Smooth muscle cell (in vitro differentiated cells): ENCODE results near the gene CCDC158. TPM values are rescaled to one million over a fixed set of nuclear protein-coding genes. Genes with fewer than 3 reads are reported as not detected.
A peak's percentile ranks its signal among the peaks of the same experiment; 100 is the strongest.

Experiments used
- DNase-seq: peaks from one replicate; lab custom pipeline; 2025; ENCODE audit not compliant: unreplicated experiment; lab: John Stamatoyannopoulos, UW
- H2AFZ ChIP-seq: fragments of 200-600 bp; sonication (generic); 2 replicates; pipeline ENCODE4 v1.6.0; 2016; ENCODE audit warnings: antibody characterized with exemption, low read depth, mild to moderate bottlenecking
- H3F3A ChIP-seq: fragments of 200-600 bp; sonication (generic); 2 replicates; pipeline ENCODE4 v1.6.0; 2017; ENCODE audit warnings: antibody characterized with exemption, low read depth
- H3K27ac ChIP-seq: fragments of 200-600 bp; sonication (generic); 2 replicates; pipeline ENCODE4 v1.5.1; 2016; ENCODE audit warnings: low read depth, mild to moderate bottlenecking
- H3K27me3 ChIP-seq: fragments of 200-600 bp; sonication (generic); 2 replicates; pipeline ENCODE4 v1.6.1; 2016; ENCODE audit warnings: low read depth, mild to moderate bottlenecking
- H3K36me3 ChIP-seq: fragments of 200-600 bp; sonication (generic); 2 replicates; pipeline ENCODE4 v1.5.1; 2016; ENCODE audit warnings: low read depth
- H3K4me1 ChIP-seq: fragments of 200-600 bp; sonication (generic); 2 replicates; pipeline ENCODE4 v1.5.1; 2016; ENCODE audit warnings: low read depth
- H3K4me2 ChIP-seq: fragments of 200-600 bp; sonication (generic); 2 replicates; pipeline ENCODE4 v1.6.0; 2016; ENCODE audit warnings: mild to moderate bottlenecking
- H3K4me3 ChIP-seq: fragments of 200-600 bp; sonication (generic); 2 replicates; pipeline ENCODE4 v1.5.1; 2016; ENCODE audit warnings: mild to moderate bottlenecking
- H3K79me2 ChIP-seq: fragments of 200-600 bp; sonication (generic); 2 replicates; pipeline ENCODE4 v1.6.0; 2016; ENCODE audit warnings: low read depth, mild to moderate bottlenecking
- H3K9ac ChIP-seq: fragments of 200-600 bp; sonication (generic); 2 replicates; pipeline ENCODE4 v1.6.0; 2016; ENCODE audit warnings: low read depth
- H3K9me3 ChIP-seq: fragments of 200-600 bp; sonication (generic); replicated peaks from 2 replicates; pipeline ENCODE4 v1.5.1; 2016; ENCODE audit warnings: low read depth
- H4K20me1 ChIP-seq: fragments of 200-600 bp; sonication (generic); 2 replicates; pipeline ENCODE4 v1.6.0; 2016; ENCODE audit warnings: low read depth
- WGBS: methylation state at CpG from one replicate; pipeline ENCODE4 v1.1.7; 2016; ENCODE audit warnings: low lambda C conversion rate; 5-methylcytosine and 5-hydroxymethylcytosine counted together
- polyA plus RNA-seq: library from polyadenylated mRNA; unstranded; fragments of >200 nt; fragmentation: Nextera tagmentation; extraction: Ambion mirVana; gene quantifications from 2 replicates; pipeline ENCODE4 v1.2.1, GENCODE V29; 2016
- total RNA-seq: library from RNA; depleted of rRNA; stranded (reverse); fragments of >200 nt; gene quantifications from 2 replicates; pipeline ENCODE4 v1.2.3, GENCODE V29; 2014
- TF ChIP-seq, protein P1 (sequence below): fragments of 200-600 bp; sonication (generic); IDR thresholded peaks from 2 replicates; pipeline ENCODE4 v1.5.1; 2017; ENCODE audit warnings: borderline replicate concordance, mild to moderate bottlenecking, antibody characterized with exemption; ENCODE audit not compliant: insufficient read depth, poor library complexity, severe bottlenecking

CCDC158 gene
- total and polyA plus RNA-seq, 2 experiments from 2014 or later, result not detected

DNA sequence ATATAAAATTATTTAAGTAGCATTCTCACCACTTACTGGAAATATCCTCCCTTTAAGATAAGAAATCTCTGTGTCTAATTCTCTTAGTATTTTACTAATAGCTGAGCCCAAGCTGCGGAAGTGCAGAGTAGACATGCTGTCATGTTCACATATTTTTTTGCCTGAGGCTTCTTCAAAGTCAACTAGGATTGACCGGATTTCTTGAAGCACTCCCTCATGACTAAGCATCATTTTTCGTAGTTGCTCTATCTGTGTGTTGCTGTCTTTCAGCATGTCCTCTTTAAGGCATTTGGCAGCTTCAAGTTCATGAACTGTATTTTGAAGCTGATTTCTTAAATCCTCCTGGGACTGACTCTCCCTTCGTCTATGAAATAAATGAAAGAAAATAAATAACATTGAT is 36.9 kb downstream of the CCDC158 start:
- H3F3A ChIP-seq, result no peaks in the 10 kb centered on the region
- peak overlapping the region; percentile 16 for H3K4me2 ChIP-seq
- H3K4me3 ChIP-seq, result peak overlapping the region; percentile 4
- H3K27me3 ChIP-seq, result no peaks in the 10 kb centered on the region
- TF ChIP-seq, protein P1, sequence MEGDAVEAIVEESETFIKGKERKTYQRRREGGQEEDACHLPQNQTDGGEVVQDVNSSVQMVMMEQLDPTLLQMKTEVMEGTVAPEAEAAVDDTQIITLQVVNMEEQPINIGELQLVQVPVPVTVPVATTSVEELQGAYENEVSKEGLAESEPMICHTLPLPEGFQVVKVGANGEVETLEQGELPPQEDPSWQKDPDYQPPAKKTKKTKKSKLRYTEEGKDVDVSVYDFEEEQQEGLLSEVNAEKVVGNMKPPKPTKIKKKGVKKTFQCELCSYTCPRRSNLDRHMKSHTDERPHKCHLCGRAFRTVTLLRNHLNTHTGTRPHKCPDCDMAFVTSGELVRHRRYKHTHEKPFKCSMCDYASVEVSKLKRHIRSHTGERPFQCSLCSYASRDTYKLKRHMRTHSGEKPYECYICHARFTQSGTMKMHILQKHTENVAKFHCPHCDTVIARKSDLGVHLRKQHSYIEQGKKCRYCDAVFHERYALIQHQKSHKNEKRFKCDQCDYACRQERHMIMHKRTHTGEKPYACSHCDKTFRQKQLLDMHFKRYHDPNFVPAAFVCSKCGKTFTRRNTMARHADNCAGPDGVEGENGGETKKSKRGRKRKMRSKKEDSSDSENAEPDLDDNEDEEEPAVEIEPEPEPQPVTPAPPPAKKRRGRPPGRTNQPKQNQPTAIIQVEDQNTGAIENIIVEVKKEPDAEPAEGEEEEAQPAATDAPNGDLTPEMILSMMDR, result no peak
- H4K20me1 ChIP-seq, result no peaks in the 10 kb centered on the region
- WGBS, result 37% methylated on average over 4 of the region's 4 CpGs
- H3K9me3 ChIP-seq, result no peaks in the 10 kb centered on the region
- DNase-seq, result no peak
- H3K4me1 ChIP-seq, result peaks cover 3% of the 10 kb centered on the region
- no peaks in the 10 kb centered on the region for H3K36me3 ChIP-seq
- no peak overlapping the region for H3K9ac ChIP-seq
- H2AFZ ChIP-seq, result no peak overlapping the region
- peak overlapping the region; percentile 54 for H3K27ac ChIP-seq
- no peaks in the 10 kb centered on the region for H3K79me2 ChIP-seq

DNA sequence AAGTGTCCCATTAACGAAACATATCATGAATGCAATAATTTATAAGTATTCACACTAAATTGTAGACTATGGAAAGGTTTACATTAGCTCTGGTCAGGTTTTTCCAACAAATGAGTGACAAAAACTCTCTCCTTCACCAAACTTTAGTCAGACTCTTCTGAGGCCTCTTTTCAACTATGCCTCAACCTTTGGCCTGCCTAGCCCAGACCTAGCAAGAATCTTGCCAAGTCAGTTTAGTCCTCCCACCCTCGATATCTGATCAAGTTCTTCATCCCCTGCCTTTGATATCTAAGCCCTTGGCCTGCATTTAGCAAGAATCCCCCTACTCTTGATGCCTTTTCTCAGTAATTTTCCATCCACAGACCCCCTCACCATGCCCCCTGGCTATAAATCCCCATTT is 37.9 kb downstream of the CCDC158 start:
- Histone ChIP-seq H4K20me1 (no peaks in the 10 kb centered on the region), H3K4me1 (peaks cover 3% of the 10 kb centered on the region), H3F3A (no peaks in the 10 kb centered on the region), H3K4me3 (no peak overlapping the region), H3K27me3 (no peaks in the 10 kb centered on the region), H3K79me2 (no peaks in the 10 kb centered on the region), H3K27ac (peak overlapping the region; percentile 54), H3K9ac (no peak overlapping the region), H2AFZ (no peak overlapping the region), H3K4me2 (no peak overlapping the region), H3K9me3 (no peaks in the 10 kb centered on the region), H3K36me3 (no peaks in the 10 kb centered on the region)
- no peak for DNase-seq
- 99% methylated on average over 2 of the region's 2 CpGs for WGBS
- TF ChIP-seq, protein P1, result no peak

DNA sequence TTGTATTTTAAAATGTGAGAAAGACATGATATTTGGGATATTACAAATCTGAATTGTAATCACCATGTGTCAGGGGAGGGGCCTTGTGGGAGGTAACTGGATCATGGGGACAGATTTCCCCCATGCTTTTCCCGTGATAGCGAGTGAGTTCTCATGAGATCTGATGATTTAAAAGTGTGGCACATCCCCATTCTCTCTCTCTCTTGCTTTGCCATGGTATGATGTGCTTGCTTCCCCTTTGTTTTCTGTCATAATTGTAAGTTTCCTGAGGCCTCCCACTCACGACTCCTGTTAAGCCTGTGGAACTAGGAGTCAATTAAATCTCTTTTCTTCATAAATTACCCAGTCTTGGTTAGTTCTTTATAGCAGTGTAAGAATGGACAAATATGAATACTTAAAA is 39.0 kb downstream of the CCDC158 start:
- DNase-seq, result no peak
- H3K27me3 ChIP-seq, result no peaks in the 10 kb centered on the region
- no peak overlapping the region for H3K4me2 ChIP-seq
- no peak overlapping the region for H2AFZ ChIP-seq
- no peaks in the 10 kb centered on the region for H3K36me3 ChIP-seq
- no peak overlapping the region for H3K4me3 ChIP-seq
- peaks cover 7% of the 10 kb centered on the region for H3K4me1 ChIP-seq
- H4K20me1 ChIP-seq, result no peaks in the 10 kb centered on the region
- TF ChIP-seq, protein P1, result no peak
- H3F3A ChIP-seq, result no peaks in the 10 kb centered on the region
- no peak overlapping the region for H3K9ac ChIP-seq
- 92% methylated on average over 3 of the region's 3 CpGs for WGBS
- no peak overlapping the region for H3K27ac ChIP-seq
- no peaks in the 10 kb centered on the region for H3K79me2 ChIP-seq
- no peaks in the 10 kb centered on the region for H3K9me3 ChIP-seq

DNA sequence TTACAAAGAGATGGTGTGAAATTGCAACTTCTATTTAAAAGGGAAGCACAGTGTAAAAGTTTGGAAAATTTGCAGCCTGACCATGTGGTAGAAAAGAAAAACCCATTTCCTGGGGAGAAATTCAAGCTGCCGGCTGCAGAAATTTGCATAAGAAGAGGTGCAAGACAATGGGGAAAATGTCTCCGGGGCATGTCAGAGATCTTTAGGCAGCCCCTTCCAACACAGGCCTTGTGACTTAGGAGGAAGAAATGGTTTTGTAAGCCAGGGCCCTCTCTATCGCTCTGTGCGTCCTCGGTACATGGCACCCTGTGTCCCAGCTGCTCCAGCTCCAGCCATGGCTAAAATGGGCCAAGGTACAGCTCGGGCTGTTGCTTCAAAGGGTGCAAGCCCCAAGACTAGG is 40.4 kb downstream of the CCDC158 start:
- Histone ChIP-seq H4K20me1 (no peaks in the 10 kb centered on the region), H3K4me2 (no peak overlapping the region), H3K9ac (no peak overlapping the region), H3K9me3 (no peaks in the 10 kb centered on the region), H3K79me2 (no peaks in the 10 kb centered on the region), H3K27me3 (no peaks in the 10 kb centered on the region), H3K4me3 (no peak overlapping the region), H3F3A (no peaks in the 10 kb centered on the region), H3K36me3 (no peaks in the 10 kb centered on the region), H2AFZ (no peak overlapping the region), H3K4me1 (peaks cover 7% of the 10 kb centered on the region), H3K27ac (no peak overlapping the region)
- no peak for DNase-seq
- TF ChIP-seq, protein P1, result no peak
- 93% methylated on average over 6 of the region's 6 CpGs for WGBS
